Activated naive CD8-positive, alpha-beta T cell treated with anti-CD3 and anti-CD28 coated beads, Interleukin-2, amount 50 U/mL, for 24 hours (primary cell): ENCODE results near the gene PRDM16.

Experiments
- ATAC-seq: fragments of 150-1000 bp; cut with Tn5 transposase; one replicate; pipeline ENCODE4 v1.10.0; 2021
- DNase-seq: peaks from one replicate; pipeline ENCODE4 v3.0.0; 2021
- H3K27ac Mint-ChIP-seq: one replicate; pipeline ENCODE4 v1.8.0; 2021; ENCODE audit warnings: mild to moderate bottlenecking, mixed read lengths
- H3K27me3 Mint-ChIP-seq: one replicate; pipeline ENCODE4 v1.8.0; 2021; ENCODE audit warnings: mixed read lengths
- H3K36me3 Mint-ChIP-seq: one replicate; pipeline ENCODE4 v1.8.0; 2021; ENCODE audit warnings: low read depth, mixed read lengths
- H3K4me1 Mint-ChIP-seq: one replicate; pipeline ENCODE4 v1.8.0; 2021; ENCODE audit warnings: mixed read lengths
- H3K4me3 Mint-ChIP-seq: one replicate; pipeline ENCODE4 v1.8.0; 2021; ENCODE audit warnings: mild to moderate bottlenecking, moderate library complexity, mixed read lengths
- H3K9me3 Mint-ChIP-seq: one replicate; pipeline ENCODE4 v1.8.0; 2021; ENCODE audit warnings: mixed read lengths

PRDM16 gene

GRCh38 chr1:3116560-3116959 is 47.6 kb downstream of the PRDM16 start:
- H3K36me3 Mint-ChIP-seq = no peaks in the 10 kb centered on the region
- H3K9me3 Mint-ChIP-seq = no peaks in the 10 kb centered on the region

GRCh38 chr1:3117879-3118278 is 48.9 kb downstream of the PRDM16 start:
- Mint-ChIP-seq H3K36me3 (no peaks in the 10 kb centered on the region), H3K27me3 (no peaks in the 10 kb centered on the region), H3K4me1 (no peaks in the 10 kb centered on the region), H3K9me3 (no peaks in the 10 kb centered on the region), H3K4me3 (no peak overlapping the region), H3K27ac (no peak overlapping the region)
- ATAC-seq (no peak), DNase-seq (no peak)

More at GRCh38 chr1:3116560-3116959, 47.6 kb downstream of the PRDM16 start:
- ATAC-seq (no peak), DNase-seq (no peak)
- no peak overlapping the region for H3K4me3 Mint-ChIP-seq
- H3K27ac Mint-ChIP-seq = no peak overlapping the region
- H3K27me3 Mint-ChIP-seq = no peaks in the 10 kb centered on the region
- no peaks in the 10 kb centered on the region for H3K4me1 Mint-ChIP-seq

DNA sequence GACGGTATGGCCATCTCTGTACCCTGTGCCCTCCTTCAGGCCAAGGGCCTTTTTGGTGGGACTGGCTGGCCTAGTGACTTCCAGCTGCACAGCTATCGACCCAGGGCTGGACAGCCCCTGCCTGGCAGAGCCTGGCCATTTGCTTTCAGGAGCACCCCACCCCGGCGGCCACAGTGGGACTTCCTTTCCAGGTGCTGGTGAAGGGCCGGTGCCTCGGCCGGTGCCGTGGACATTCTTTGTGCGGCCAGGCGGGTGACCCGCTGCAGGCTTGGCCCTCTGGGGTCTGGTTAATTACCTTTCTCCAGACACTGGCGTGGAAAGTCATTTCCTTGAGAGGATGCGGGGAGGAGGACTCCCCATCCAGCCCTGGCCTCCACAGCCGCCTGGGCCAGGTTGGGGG is 50.1 kb downstream of the PRDM16 start:
- Mint-ChIP-seq H3K27ac (no peak overlapping the region), H3K4me1 (no peaks in the 10 kb centered on the region), H3K4me3 (no peak overlapping the region), H3K27me3 (no peaks in the 10 kb centered on the region), H3K9me3 (no peaks in the 10 kb centered on the region), H3K36me3 (no peaks in the 10 kb centered on the region)
- ATAC-seq (no peak), DNase-seq (no peak)

GRCh38 chr1:3119725-3120124 is 50.7 kb downstream of the PRDM16 start:
- H3K27me3 Mint-ChIP-seq = no peaks in the 10 kb centered on the region
- H3K4me1 Mint-ChIP-seq = no peaks in the 10 kb centered on the region

GRCh38 chr1:3120140-3120539 is 51.1 kb downstream of the PRDM16 start:
- H3K9me3 Mint-ChIP-seq = no peaks in the 10 kb centered on the region
- no peaks in the 10 kb centered on the region for H3K36me3 Mint-ChIP-seq
- H3K27me3 Mint-ChIP-seq = no peaks in the 10 kb centered on the region
- H3K27ac Mint-ChIP-seq = no peak overlapping the region
- DNase-seq (no peak), ATAC-seq (no peak)
- no peak overlapping the region for H3K4me3 Mint-ChIP-seq
- H3K4me1 Mint-ChIP-seq = no peaks in the 10 kb centered on the region

More at GRCh38 chr1:3119725-3120124, 50.7 kb downstream of the PRDM16 start:
- no peak for ATAC-seq
- Mint-ChIP-seq H3K4me3 (no peak overlapping the region), H3K27ac (no peak overlapping the region), H3K9me3 (no peaks in the 10 kb centered on the region), H3K36me3 (no peaks in the 10 kb centered on the region)
- no peak for DNase-seq

DNA sequence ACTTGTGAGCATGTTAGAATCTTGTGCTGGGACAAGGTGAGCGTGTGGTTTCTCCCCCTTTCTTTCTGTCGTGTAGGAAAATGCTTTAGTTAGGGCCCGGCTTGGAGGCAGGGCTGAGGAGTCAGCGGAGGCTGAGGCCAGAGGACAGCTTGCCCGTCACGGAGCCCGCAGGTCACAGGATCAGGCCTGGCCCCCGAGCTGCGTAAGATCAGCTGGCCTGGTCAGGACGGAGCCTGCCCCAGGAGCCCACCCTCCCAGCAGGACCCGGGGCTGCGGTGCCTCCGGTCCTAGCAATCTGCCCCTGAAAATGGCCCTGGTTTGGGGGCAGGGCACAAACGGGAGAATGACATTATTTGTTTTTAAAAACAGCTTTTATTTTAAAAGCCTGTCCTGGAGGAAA is 52.0 kb downstream of the PRDM16 start:
- Mint-ChIP-seq H3K9me3 (no peaks in the 10 kb centered on the region), H3K27ac (no peak overlapping the region), H3K4me1 (no peaks in the 10 kb centered on the region), H3K36me3 (no peaks in the 10 kb centered on the region), H3K4me3 (no peak overlapping the region), H3K27me3 (no peaks in the 10 kb centered on the region)
- no peak for ATAC-seq
- no peak for DNase-seq

DNA sequence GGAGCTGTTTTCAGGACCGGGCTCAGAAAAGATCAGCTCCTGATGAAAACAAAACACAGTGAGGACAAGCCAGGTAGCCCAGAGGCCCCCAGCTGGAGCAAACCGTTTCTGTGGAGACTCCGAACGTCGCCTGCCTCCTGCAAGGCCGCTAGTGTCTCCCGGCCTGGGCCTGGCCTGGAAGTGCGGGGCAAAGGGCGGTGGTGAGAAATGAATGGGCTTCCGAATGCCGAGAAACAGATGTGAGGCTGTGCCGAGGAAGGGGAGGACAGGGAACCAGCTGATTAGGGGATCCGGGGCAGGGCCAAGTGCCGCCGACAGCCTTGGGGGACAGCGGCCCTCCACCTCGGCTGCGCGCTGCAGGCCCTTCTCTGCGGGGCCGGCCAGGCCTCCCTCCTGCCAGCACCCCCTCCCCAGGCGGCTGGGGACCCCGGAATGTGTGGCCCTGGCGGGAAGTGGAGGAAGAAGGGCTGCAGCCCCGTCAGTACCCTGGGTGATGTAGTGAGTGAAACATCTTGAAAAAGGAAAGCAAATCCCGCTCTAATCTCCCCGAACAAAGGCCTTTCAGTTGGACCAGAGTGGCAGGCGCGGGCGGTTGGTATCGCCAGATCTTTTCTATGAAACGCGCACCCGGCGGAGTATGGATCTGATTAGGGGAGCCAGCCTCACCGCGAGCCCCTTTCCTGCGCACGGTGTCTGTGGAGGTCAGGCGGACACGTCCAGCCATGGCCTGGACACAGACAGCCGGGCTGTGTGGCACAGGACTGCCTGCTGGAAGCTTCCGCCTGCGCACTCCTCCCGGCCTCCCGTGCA is 52.6 kb downstream of the PRDM16 start:
- H3K4me3 Mint-ChIP-seq = no peak overlapping the region
- H3K27me3 Mint-ChIP-seq = no peaks in the 10 kb centered on the region
- H3K9me3 Mint-ChIP-seq = no peaks in the 10 kb centered on the region
- ATAC-seq = no peak
- no peak overlapping the region for H3K27ac Mint-ChIP-seq
- DNase-seq = no peak
- no peaks in the 10 kb centered on the region for H3K36me3 Mint-ChIP-seq
- H3K4me1 Mint-ChIP-seq = no peaks in the 10 kb centered on the region

DNA sequence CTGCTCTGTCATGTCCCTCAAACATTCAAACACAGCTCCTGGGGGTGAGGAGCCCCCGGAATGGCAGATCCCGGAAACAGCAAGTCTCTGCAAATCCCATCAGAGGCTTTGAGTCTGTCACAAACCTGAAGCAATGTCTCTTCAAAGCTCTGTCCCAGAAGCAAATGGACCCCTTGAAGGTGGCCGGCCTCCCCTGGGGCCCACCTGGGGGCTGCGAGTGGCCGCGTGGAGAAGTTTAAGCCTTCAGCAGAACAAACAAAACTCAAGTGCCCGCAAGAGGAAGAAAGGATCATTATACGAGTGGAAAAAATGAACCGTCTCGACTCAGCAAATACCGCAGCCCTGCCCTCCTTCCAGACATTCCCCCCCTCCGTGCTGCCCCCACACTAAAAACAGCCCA is 53.3 kb downstream of the PRDM16 start:
- Mint-ChIP-seq H3K4me1 (no peaks in the 10 kb centered on the region), H3K9me3 (no peaks in the 10 kb centered on the region), H3K4me3 (no peak overlapping the region), H3K36me3 (no peaks in the 10 kb centered on the region), H3K27ac (no peak overlapping the region), H3K27me3 (no peaks in the 10 kb centered on the region)
- ATAC-seq (no peak), DNase-seq (no peak)

- ATAC-seq (no peak), DNase-seq (no peak)
- Mint-ChIP-seq H3K4me3 (no peak overlapping the region), H3K36me3 (no peaks in the 10 kb centered on the region), H3K9me3 (no peaks in the 10 kb centered on the region), H3K27me3 (no peaks in the 10 kb centered on the region), H3K27ac (no peak overlapping the region), H3K4me1 (no peaks in the 10 kb centered on the region)
Observed at GRCh38 chr1:3124246-3124645, 55.2 kb downstream of the PRDM16 start.

- Mint-ChIP-seq H3K4me3 (no peak overlapping the region), H3K27ac (no peak overlapping the region), H3K27me3 (no peaks in the 10 kb centered on the region), H3K9me3 (no peaks in the 10 kb centered on the region), H3K36me3 (no peaks in the 10 kb centered on the region), H3K4me1 (no peaks in the 10 kb centered on the region)
- ATAC-seq (no peak), DNase-seq (no peak)
Observed at GRCh38 chr1:3125078-3125477, 56.1 kb downstream of the PRDM16 start.

GRCh38 chr1:3125546-3126368 is 56.8 kb downstream of the PRDM16 start:
- Mint-ChIP-seq H3K27ac (no peak overlapping the region), H3K27me3 (no peaks in the 10 kb centered on the region), H3K9me3 (no peaks in the 10 kb centered on the region), H3K4me3 (no peak overlapping the region), H3K36me3 (no peaks in the 10 kb centered on the region), H3K4me1 (no peaks in the 10 kb centered on the region)
- ATAC-seq (no peak), DNase-seq (no peak)

DNA sequence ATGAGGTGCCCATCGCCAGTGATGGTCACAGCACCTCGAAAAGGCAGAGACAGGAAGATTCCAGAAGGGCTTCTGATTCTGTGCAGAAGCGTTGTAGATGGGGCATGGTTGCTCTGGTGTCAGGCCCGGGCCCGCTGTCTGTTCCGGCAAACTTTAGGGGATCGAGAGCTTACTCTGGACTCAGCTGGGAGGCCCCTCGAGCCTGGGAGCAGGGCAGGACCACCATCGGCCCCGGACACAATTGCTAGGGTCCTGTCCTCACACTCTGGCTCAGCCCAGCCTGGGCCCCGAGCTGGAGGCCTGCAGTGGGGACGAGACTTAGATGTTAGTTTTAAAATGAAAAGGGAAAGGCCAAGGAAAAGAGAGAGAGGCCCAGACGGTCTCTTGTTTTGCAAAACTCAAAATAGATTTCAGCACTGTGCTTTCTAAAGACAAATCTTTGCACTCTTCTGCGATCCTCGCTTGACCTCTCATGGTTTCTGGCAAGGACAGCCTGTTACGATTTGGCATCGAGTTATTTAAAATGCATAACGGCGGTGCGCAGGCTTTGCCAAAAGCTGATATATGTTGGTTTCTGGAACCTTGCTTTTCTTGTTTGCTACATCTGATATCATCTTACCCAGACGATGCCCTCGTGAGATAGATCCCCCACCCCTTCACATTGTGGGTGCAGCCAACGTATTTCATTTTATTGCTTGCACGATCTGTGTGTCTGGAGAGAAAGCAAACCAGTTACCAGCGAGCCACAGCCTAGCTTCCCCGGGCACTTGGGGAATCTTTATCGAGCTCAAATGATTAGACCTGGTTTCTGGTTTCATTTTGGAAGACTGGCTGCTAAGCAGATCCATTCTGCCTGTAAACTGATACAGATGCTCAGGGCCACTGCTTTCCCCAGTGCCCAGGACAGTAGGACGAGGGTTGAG is 58.0 kb downstream of the PRDM16 start:
- Mint-ChIP-seq H3K27ac (no peak overlapping the region), H3K4me3 (no peak overlapping the region), H3K27me3 (no peaks in the 10 kb centered on the region), H3K4me1 (no peaks in the 10 kb centered on the region), H3K36me3 (no peaks in the 10 kb centered on the region), H3K9me3 (no peaks in the 10 kb centered on the region)
- DNase-seq = no peak
- no peak for ATAC-seq

GRCh38 chr1:3127738-3128137 is 58.7 kb downstream of the PRDM16 start:
- no peaks in the 10 kb centered on the region for H3K9me3 Mint-ChIP-seq

DNA sequence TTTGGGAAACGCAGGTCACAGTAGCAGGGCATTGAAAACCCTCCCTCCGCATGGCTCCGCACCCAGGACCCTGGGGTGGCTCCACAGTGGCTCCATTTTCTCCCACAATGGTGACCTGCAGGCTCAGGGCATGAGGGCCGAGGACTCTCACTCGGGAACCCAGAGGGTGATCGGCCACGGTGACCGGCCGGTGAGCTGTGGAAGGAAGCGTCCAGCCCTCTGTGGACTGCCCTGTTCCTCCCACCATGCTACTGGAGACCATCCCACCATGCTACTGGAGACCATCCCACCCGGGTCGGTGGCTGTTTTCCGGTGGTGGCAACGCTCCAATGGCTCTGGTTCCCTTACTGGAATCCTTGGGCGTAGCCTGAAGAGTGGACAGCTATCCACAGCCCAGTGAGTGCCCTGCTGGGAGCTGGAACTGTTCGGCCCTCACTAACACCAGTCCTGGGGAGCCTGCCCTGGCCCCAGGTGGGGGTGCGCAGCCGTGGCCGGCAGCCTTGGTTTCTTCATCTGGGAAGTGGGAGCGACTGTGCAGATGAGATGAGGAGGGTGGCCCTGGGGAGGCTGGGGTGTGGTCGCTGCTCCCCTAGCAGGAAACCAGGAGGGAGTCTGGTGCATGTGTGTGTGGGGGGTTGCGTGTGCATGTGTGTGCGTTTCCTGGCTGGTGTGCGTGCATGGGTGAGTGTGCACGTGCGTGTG is 59.6 kb downstream of the PRDM16 start:
- H3K27ac Mint-ChIP-seq = no peak overlapping the region
- no peaks in the 10 kb centered on the region for H3K27me3 Mint-ChIP-seq
- no peaks in the 10 kb centered on the region for H3K36me3 Mint-ChIP-seq
- ATAC-seq (no peak), DNase-seq (no peak)
- no peaks in the 10 kb centered on the region for H3K9me3 Mint-ChIP-seq
- H3K4me1 Mint-ChIP-seq = no peaks in the 10 kb centered on the region
- H3K4me3 Mint-ChIP-seq = no peak overlapping the region

More at GRCh38 chr1:3127738-3128137, 58.7 kb downstream of the PRDM16 start:
- no peak overlapping the region for H3K27ac Mint-ChIP-seq
- no peaks in the 10 kb centered on the region for H3K4me1 Mint-ChIP-seq
- no peaks in the 10 kb centered on the region for H3K36me3 Mint-ChIP-seq
- no peaks in the 10 kb centered on the region for H3K27me3 Mint-ChIP-seq
- DNase-seq = no peak
- no peak overlapping the region for H3K4me3 Mint-ChIP-seq
- no peak for ATAC-seq
